Activated T-cell treated with anti-CD3 and anti-CD28 coated beads, Interleukin-2, amount 50 U/mL, for 72 hours (primary cell): Measurements from ENCODE around the gene ARHGAP18. TPM values are rescaled to one million over a fixed set of nuclear protein-coding genes. Genes with fewer than 3 reads are reported as not detected.

Source experiments
- ATAC-seq, 2 donors: fragments of 150-1000 bp; cut with Tn5 transposase; replicated peaks in 1 of 2; 2 replicates each; pipeline ENCODE4 v1.10.0; 2021; ENCODE audit warnings: moderate library complexity in 2 of 2, mild to moderate bottlenecking in 1 of 2
- DNase-seq, 2 donors: peaks; one replicate each; pipeline ENCODE4 v3.0.0; 2021 to 2022; ENCODE audit warnings: mixed read lengths in 1 of 2
- H3K27ac Mint-ChIP-seq: one replicate; pipeline ENCODE4 v1.8.0; 2022; ENCODE audit warnings: mild to moderate bottlenecking, moderate library complexity, mixed read lengths
- H3K27me3 Mint-ChIP-seq: one replicate; pipeline ENCODE4 v1.8.0; 2022; ENCODE audit warnings: low read depth, mixed read lengths
- H3K36me3 Mint-ChIP-seq, 2 donors: one replicate each; pipeline ENCODE4 v1.8.0; 2022; ENCODE audit warnings: mixed read lengths in 2 of 2, mild to moderate bottlenecking in 1 of 2; ENCODE audit not compliant: insufficient read depth in 2 of 2
- H3K4me1 Mint-ChIP-seq: one replicate; pipeline ENCODE4 v1.8.0; 2022; ENCODE audit warnings: low read depth, mixed read lengths
- H3K4me3 Mint-ChIP-seq, 2 donors: one replicate each; pipeline ENCODE4 v1.8.0; 2022; ENCODE audit warnings: mild to moderate bottlenecking in 2 of 2, mixed read lengths in 2 of 2, moderate library complexity in 2 of 2
- H3K9me3 Mint-ChIP-seq, 2 donors: one replicate each; pipeline ENCODE4 v1.8.0; 2022; ENCODE audit warnings: mixed read lengths in 2 of 2
- total RNA-seq, 2 donors: library from RNA; stranded (reverse); gene quantifications; one replicate each; pipeline ENCODE4 v1.2.3, GENCODE V29; 2022

Gene ARHGAP18
- total RNA-seq, 2 donors from 2014 or later, result 2.7 to 3.9 TPM

DNA sequence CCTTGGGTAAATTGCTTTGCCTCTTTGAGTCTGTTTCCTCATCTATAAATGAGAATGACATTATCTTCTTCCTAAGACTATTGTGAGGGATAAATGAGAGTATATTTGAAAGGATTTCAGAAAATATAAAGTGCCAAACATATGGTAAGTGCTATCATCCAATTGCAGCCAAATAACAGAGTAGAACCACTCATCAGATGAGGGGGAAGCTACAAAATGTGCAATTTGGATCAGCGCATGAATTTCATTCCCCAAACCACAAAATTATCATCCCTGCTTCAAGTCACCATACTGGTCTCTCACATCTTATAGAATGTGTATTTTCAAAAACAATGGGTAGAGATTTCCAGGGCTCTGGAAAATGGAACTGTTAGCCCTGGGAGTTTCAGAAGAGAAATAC lies 158.5 kb downstream of the ARHGAP18 start:
- ATAC-seq (no peak), DNase-seq (no peak)
- H3K9me3 Mint-ChIP-seq, result peaks cover 0 to 3% of the 10 kb centered on the region in 2 donors
- no peaks in the 10 kb centered on the region for H3K4me1 Mint-ChIP-seq
- H3K4me3 Mint-ChIP-seq, result no peak overlapping the region
- peaks cover 18% of the 10 kb centered on the region for H3K27me3 Mint-ChIP-seq
- H3K36me3 Mint-ChIP-seq, result no peaks in the 10 kb centered on the region
- no peak overlapping the region for H3K27ac Mint-ChIP-seq

GRCh38 chr6:129546702-129547101 lies 163.3 kb downstream of the ARHGAP18 start:
- Mint-ChIP-seq H3K27me3 (no peaks in the 10 kb centered on the region), H3K9me3 (no peaks in the 10 kb centered on the region), H3K4me3 (no peak overlapping the region), H3K4me1 (no peaks in the 10 kb centered on the region), H3K27ac (no peak overlapping the region), H3K36me3 (no peaks in the 10 kb centered on the region)
- no peak for ATAC-seq
- no peak for DNase-seq

DNA sequence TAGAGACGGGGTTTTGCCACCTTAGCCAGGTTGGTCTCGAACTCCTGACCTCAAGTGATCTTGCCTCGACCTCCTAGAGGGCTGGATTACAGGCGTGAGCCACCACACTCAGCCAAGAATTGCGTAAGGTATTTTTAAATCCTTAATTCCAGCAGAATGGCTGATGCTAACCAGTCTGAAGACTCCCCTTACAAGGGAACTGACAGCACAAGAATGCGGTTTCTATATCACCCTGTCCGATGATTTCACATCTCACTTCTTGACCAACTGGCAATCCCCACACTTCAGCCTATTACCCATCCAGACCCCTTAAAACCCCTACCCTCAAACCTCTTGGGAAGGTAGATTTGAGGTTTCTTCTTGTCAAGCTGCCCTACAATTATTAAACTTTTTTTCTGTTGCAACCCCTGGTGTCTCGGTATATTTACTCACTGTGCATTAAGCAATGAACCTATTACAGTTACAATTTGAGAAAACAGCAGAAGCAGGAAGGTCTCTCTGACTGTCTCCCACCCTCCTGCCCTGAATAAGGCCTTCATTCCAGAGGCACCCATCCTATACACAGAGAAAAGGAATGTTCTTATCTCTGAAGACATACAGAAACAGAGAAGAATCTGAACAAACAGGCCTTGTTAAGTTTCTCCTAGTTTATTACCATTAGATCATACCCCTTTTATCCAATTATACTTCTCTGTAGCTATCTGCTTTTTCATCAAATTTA lies 164.9 kb downstream of the ARHGAP18 start:
- H3K9me3 Mint-ChIP-seq, result no peaks in the 10 kb centered on the region
- H3K27ac Mint-ChIP-seq, result no peak overlapping the region
- no peak for DNase-seq
- no peaks in the 10 kb centered on the region for H3K4me1 Mint-ChIP-seq
- no peak for ATAC-seq
- H3K4me3 Mint-ChIP-seq, result no peak overlapping the region
- no peaks in the 10 kb centered on the region for H3K27me3 Mint-ChIP-seq
- H3K36me3 Mint-ChIP-seq, result no peaks in the 10 kb centered on the region

GRCh38 chr6:129543981-129544380 lies 166.0 kb downstream of the ARHGAP18 start:
- Mint-ChIP-seq H3K9me3 (no peaks in the 10 kb centered on the region), H3K36me3 (no peaks in the 10 kb centered on the region), H3K27ac (no peak overlapping the region), H3K4me3 (no peak overlapping the region), H3K27me3 (no peaks in the 10 kb centered on the region), H3K4me1 (no peaks in the 10 kb centered on the region)
- ATAC-seq (no peak), DNase-seq (no peak)

- no peak overlapping the region for H3K4me3 Mint-ChIP-seq
- H3K27ac Mint-ChIP-seq, result no peak overlapping the region
- no peaks in the 10 kb centered on the region for H3K36me3 Mint-ChIP-seq
- no peak for DNase-seq
- no peak for ATAC-seq
- no peaks in the 10 kb centered on the region for H3K9me3 Mint-ChIP-seq
- no peaks in the 10 kb centered on the region for H3K27me3 Mint-ChIP-seq
- no peaks in the 10 kb centered on the region for H3K4me1 Mint-ChIP-seq
These were observed 167.3 kb downstream of the ARHGAP18 start for GRCh38 chr6:129542705-129543104.

DNA sequence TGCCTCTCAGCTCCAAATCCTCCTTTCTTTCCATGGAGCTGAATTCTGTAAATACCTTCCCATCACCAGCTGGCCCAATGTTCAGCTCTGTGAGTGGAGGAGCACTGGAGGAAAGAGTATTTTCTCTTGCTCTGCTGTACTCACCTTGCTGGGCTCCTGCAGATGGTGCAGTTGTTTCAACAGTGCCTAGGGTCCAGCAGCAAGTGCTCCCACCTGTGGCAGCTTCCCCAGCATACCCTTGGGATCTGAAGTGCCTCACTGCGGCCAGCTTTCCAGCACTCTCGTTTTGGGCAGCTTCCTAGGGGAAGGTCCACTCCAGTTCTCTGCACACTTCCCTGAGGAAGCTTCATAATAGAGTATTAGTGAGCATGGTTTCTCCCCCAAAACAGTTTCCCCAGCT lies 170.9 kb downstream of the ARHGAP18 start:
- H3K4me3 Mint-ChIP-seq, result no peak overlapping the region
- no peak overlapping the region for H3K27ac Mint-ChIP-seq
- DNase-seq (no peak), ATAC-seq (no peak)
- peaks cover under 1% of the 10 kb centered on the region in 2 donors for H3K9me3 Mint-ChIP-seq
- no peaks in the 10 kb centered on the region for H3K27me3 Mint-ChIP-seq
- H3K36me3 Mint-ChIP-seq, result peaks cover 0 to 2% of the 10 kb centered on the region in 2 donors
- H3K4me1 Mint-ChIP-seq, result no peaks in the 10 kb centered on the region

- no peak overlapping the region for H3K4me3 Mint-ChIP-seq
- H3K27me3 Mint-ChIP-seq, result no peaks in the 10 kb centered on the region
- DNase-seq, result no peak
- H3K36me3 Mint-ChIP-seq, result peaks cover 0 to 3% of the 10 kb centered on the region in 2 donors
- no peak overlapping the region for H3K27ac Mint-ChIP-seq
- no peak for ATAC-seq
- peaks cover 2% of the 10 kb centered on the region in 2 donors for H3K9me3 Mint-ChIP-seq
- H3K4me1 Mint-ChIP-seq, result no peaks in the 10 kb centered on the region
These were observed 173.7 kb downstream of the ARHGAP18 start for GRCh38 chr6:129536271-129536670.

GRCh38 chr6:129534926-129535325 lies 175.1 kb downstream of the ARHGAP18 start:
- H3K27ac Mint-ChIP-seq, result no peak overlapping the region
- H3K27me3 Mint-ChIP-seq, result no peaks in the 10 kb centered on the region
- DNase-seq, result no peak
- peaks cover 0 to 3% of the 10 kb centered on the region in 2 donors for H3K36me3 Mint-ChIP-seq
- no peaks in the 10 kb centered on the region for H3K4me1 Mint-ChIP-seq
- H3K4me3 Mint-ChIP-seq, result no peak overlapping the region
- H3K9me3 Mint-ChIP-seq, result peaks cover 2% of the 10 kb centered on the region in 2 donors
- no peak for ATAC-seq

Other genes starting within 250 kb of the ARHGAP18 start
- not detected for gene TMEM244, start 151.1 kb upstream of the ARHGAP18 start, total RNA-seq